Measurements from ENCODE around the gene PGAP3. TPM values are rescaled to one million over a fixed set of nuclear protein-coding genes. Genes with fewer than 3 reads are reported as not detected.
"Not testable (repeated sequence)": the region's sequence is repeated elsewhere in the genome, so short reads cannot be mapped to it uniquely, and the experiment has no call there.

PGAP3 gene
- total and polyA plus RNA-seq, 9 donors = 16.0 to 21.0 (median 18.0) TPM

DNA sequence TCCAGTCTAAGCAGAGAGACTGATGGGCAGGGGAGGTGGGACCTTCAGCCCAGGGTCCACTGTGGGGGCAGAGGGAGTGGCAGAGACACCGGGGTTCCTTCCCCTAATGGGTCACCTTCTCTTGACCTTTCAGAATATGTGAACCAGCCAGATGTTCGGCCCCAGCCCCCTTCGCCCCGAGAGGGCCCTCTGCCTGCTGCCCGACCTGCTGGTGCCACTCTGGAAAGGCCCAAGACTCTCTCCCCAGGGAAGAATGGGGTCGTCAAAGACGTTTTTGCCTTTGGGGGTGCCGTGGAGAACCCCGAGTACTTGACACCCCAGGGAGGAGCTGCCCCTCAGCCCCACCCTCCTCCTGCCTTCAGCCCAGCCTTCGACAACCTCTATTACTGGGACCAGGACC lies 39.7 kb upstream of the PGAP3 start:
- WGBS (ENCODE audit: insufficient coverage) = 73% methylated on average over 8 of the region's 10 CpGs

DNA sequence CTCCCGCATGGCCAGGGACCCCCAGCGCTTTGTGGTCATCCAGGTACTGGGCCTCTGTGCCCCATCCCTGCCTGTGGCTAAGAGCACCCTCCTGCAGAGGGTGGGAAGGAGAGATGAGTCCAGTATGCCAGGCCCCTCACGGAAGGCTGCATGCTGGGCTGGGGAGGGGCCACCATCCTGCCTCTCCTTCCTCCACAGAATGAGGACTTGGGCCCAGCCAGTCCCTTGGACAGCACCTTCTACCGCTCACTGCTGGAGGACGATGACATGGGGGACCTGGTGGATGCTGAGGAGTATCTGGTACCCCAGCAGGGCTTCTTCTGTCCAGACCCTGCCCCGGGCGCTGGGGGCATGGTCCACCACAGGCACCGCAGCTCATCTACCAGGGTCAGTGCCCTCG lies 38.8 kb upstream of the PGAP3 start:
- no peak for DNase-seq
- Histone ChIP-seq H3K36me3 (ENCODE audit: control insufficient read depth, insufficient read depth, low read length) (peaks cover 64% of the 10 kb centered on the region), H3K4me3 (ENCODE audit: low read length) (no peak overlapping the region), H3K4me1 (ENCODE audit: control insufficient read depth, insufficient read depth, low read length) (peaks cover 11% of the 10 kb centered on the region), H3K27me3 (ENCODE audit: control insufficient read depth, insufficient read depth, low read length) (no peaks in the 10 kb centered on the region), H3K9me3 (replicated peaks; ENCODE audit: control insufficient read depth, low read depth, low read length) (no peaks in the 10 kb centered on the region), H3K27ac (ENCODE audit: low read length) (no peak overlapping the region)
- WGBS (ENCODE audit: insufficient coverage) = 94% methylated on average over 8 of the region's 9 CpGs

More for the DNA sequence above, 39.7 kb upstream of the PGAP3 start:
- H3K36me3 ChIP-seq (ENCODE audit: control insufficient read depth, insufficient read depth, low read length) = peaks cover 57% of the 10 kb centered on the region
- no peaks in the 10 kb centered on the region for H3K27me3 ChIP-seq (ENCODE audit: control insufficient read depth, insufficient read depth, low read length)
- peaks cover 11% of the 10 kb centered on the region for H3K4me1 ChIP-seq (ENCODE audit: control insufficient read depth, insufficient read depth, low read length)
- no peak overlapping the region for H3K27ac ChIP-seq (ENCODE audit: low read length)
- H3K4me3 ChIP-seq (ENCODE audit: low read length) = no peak overlapping the region
- no peak for DNase-seq
- H3K9me3 ChIP-seq (replicated peaks; ENCODE audit: control insufficient read depth, low read depth, low read length) = no peaks in the 10 kb centered on the region

DNA sequence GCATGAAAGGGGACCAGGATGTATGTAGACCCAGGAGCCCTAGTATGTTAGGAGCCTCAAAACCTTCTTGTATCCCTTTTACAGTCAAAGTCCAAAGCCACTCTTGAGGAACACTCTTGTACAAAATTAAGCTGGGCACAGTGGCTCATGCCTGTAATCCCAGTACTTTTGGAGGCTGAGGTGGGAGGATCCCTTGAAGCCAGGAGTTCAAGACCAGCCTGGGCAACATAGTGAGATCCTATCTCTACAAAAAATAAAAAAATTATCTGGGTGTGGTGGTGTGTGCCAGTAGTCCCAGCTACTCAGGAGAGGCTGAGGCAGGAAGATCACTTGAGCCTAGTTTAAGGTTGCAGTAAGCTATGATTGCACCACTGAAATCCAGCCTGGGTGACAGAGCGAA lies 38.1 kb upstream of the PGAP3 start:
- Histone ChIP-seq H3K36me3 (ENCODE audit: control insufficient read depth, insufficient read depth, low read length) (peaks cover 65% of the 10 kb centered on the region), H3K4me1 (ENCODE audit: control insufficient read depth, insufficient read depth, low read length) (peaks cover 11% of the 10 kb centered on the region)
- H3K9me3 ChIP-seq (replicated peaks; ENCODE audit: control insufficient read depth, low read depth, low read length); H3K27me3 ChIP-seq (ENCODE audit: control insufficient read depth, insufficient read depth, low read length); H3K4me3 ChIP-seq (ENCODE audit: low read length); H3K27ac ChIP-seq (ENCODE audit: low read length); DNase-seq: not testable (repeated sequence)
- WGBS (ENCODE audit: insufficient coverage) = no CpG with 5 or more reads among the region's 1 CpG

DNA sequence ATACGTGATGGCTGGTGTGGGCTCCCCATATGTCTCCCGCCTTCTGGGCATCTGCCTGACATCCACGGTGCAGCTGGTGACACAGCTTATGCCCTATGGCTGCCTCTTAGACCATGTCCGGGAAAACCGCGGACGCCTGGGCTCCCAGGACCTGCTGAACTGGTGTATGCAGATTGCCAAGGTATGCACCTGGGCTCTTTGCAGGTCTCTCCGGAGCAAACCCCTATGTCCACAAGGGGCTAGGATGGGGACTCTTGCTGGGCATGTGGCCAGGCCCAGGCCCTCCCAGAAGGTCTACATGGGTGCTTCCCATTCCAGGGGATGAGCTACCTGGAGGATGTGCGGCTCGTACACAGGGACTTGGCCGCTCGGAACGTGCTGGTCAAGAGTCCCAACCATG lies 36.9 kb upstream of the PGAP3 start:
- Histone ChIP-seq H3K27ac (ENCODE audit: low read length) (no peak overlapping the region), H3K4me3 (ENCODE audit: low read length) (no peak overlapping the region), H3K9me3 (replicated peaks; ENCODE audit: control insufficient read depth, low read depth, low read length) (no peaks in the 10 kb centered on the region), H3K4me1 (ENCODE audit: control insufficient read depth, insufficient read depth, low read length) (peaks cover 7% of the 10 kb centered on the region), H3K27me3 (ENCODE audit: control insufficient read depth, insufficient read depth, low read length) (no peaks in the 10 kb centered on the region), H3K36me3 (ENCODE audit: control insufficient read depth, insufficient read depth, low read length) (peaks cover 76% of the 10 kb centered on the region)
- WGBS (ENCODE audit: insufficient coverage) = 97% methylated on average over 13 of the region's 13 CpGs
- DNase-seq = no peak

DNA sequence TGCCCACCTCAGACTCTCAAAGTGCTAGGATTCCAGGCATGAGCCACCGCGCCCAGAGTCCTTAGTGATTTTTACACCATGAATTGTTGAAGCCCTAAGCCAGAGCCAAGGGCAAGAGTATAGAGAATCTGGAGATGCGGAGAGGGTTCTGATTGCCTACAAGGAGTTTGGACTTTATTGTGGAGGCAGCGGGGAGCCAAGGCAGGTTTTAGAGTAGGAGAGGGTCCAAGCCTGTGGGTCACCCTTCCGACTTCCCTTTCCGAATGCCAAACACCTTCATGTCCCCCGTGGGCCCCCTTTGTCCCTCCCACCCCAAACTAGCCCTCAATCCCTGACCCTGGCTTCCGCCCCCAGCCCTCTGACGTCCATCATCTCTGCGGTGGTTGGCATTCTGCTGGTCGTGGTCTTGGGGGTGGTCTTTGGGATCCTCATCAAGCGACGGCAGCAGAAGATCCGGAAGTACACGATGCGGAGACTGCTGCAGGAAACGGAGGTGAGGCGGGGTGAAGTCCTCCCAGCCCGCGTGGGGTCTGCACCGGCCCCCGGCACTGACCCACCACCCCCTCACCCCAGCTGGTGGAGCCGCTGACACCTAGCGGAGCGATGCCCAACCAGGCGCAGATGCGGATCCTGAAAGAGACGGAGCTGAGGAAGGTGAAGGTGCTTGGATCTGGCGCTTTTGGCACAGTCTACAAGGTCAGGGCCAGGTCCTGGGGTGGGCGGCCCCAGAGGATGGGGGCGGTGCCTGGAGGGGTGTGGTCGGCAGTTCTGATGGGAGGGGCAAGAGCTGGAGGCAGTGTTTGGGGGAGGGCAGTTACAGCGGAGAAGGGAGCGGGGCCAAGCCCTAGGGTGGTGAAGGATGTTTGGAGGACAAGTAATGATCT lies 35.4 kb upstream of the PGAP3 start:
- Histone ChIP-seq H3K4me1 (ENCODE audit: control insufficient read depth, insufficient read depth, low read length) (no peaks in the 10 kb centered on the region), H3K9me3 (replicated peaks; ENCODE audit: control insufficient read depth, low read depth, low read length) (no peaks in the 10 kb centered on the region), H3K36me3 (ENCODE audit: control insufficient read depth, insufficient read depth, low read length) (peaks cover 78% of the 10 kb centered on the region), H3K27ac (ENCODE audit: low read length) (no peak overlapping the region), H3K27me3 (ENCODE audit: control insufficient read depth, insufficient read depth, low read length) (no peaks in the 10 kb centered on the region), H3K4me3 (ENCODE audit: low read length) (no peak overlapping the region)
- DNase-seq = no peak
- WGBS (ENCODE audit: insufficient coverage) = 81% methylated on average over 21 of the region's 34 CpGs

DNA sequence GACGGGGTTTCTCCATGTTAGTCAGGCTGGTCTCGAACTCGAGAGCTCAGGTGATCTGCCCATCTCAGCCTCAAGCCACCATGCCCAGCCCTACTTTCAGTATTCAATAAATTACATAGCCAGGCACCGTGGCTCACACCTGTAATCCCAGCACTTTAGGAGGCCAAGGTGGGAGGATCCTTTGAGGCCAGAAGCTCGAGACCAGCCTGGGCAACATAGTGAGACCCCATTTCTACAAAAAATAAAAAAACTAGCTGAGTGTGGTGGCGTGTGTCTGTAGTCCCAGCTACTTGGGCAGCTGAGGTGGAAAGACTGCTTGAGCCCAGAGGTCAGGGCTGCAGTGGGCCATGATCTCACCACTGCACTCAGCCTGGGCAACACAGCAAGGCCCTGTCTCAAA lies 34.2 kb upstream of the PGAP3 start:
- Histone ChIP-seq H3K9me3 (replicated peaks; ENCODE audit: control insufficient read depth, low read depth, low read length) (no peaks in the 10 kb centered on the region), H3K27me3 (ENCODE audit: control insufficient read depth, insufficient read depth, low read length) (no peaks in the 10 kb centered on the region), H3K36me3 (ENCODE audit: control insufficient read depth, insufficient read depth, low read length) (peaks cover 70% of the 10 kb centered on the region), H3K4me1 (ENCODE audit: control insufficient read depth, insufficient read depth, low read length) (no peaks in the 10 kb centered on the region), H3K4me3 (ENCODE audit: low read length) (no peak overlapping the region), H3K27ac (ENCODE audit: low read length) (no peak overlapping the region)
- no CpG with 5 or more reads among the region's 6 CpGs for WGBS (ENCODE audit: insufficient coverage)
- DNase-seq = no peak

DNA sequence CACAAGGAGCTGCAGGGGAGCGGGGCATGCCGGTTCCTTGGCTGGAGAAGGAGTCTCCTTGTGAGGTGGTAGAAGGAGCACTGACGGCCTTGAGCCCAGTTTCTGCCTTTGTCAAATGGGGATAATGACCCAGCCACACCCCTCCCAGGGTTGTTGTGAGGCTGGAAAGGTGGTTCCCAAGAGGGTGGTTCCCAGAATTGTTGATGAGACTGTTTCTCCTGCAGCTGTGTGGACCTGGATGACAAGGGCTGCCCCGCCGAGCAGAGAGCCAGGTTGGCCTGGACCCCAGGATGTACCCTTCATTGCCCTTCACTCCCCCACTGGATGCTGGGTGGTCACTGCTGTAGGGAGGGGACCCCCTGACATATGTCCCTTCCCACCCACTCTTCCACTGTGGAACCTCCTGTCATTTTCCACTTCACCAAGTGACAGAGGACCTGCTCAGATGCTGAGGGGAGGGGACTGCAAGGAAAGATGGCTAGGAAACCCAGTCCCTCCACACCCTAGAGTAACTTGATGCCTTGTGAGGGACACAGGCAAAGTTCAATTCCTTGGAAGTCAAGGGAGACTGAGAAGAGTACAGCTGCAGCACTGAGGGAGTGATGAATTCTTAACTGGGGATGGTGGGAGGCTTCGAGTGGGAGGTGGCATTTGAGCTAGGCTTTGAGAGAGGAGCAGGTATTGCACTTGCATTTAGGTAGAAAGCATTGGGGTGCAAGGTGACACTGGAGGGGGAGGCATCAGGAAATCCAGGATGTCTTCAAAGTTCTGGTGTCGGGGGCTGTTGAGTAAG lies 31.9 kb upstream of the PGAP3 start:
- H3K4me1 ChIP-seq (ENCODE audit: control insufficient read depth, insufficient read depth, low read length) = peaks cover 5% of the 10 kb centered on the region
- no peak for DNase-seq
- H3K27me3 ChIP-seq (ENCODE audit: control insufficient read depth, insufficient read depth, low read length) = no peaks in the 10 kb centered on the region
- WGBS (ENCODE audit: insufficient coverage) = 95% methylated on average over 2 of the region's 7 CpGs
- no peak overlapping the region for H3K4me3 ChIP-seq (ENCODE audit: low read length)
- H3K36me3 ChIP-seq (ENCODE audit: control insufficient read depth, insufficient read depth, low read length) = peaks cover 72% of the 10 kb centered on the region
- no peaks in the 10 kb centered on the region for H3K9me3 ChIP-seq (replicated peaks; ENCODE audit: control insufficient read depth, low read depth, low read length)
- no peak overlapping the region for H3K27ac ChIP-seq (ENCODE audit: low read length)

DNA sequence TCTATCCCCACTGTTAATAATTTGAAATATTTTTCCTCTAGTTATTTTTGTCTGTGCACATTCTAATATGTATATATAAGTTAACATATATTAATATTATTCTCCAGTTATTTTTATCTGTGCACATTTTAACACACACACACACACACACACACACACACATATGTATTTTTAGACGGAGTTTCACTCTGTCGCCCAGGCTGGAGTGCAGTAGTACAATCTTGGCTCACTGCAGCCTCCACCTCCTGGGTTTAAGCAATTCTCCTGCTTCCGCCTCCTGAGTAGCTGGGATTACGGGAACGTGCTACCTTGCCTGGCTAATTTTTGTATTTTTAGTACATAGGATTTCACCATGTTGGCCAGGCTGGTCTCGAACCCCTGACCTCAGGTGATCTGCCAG lies 29.8 kb upstream of the PGAP3 start:
- no peak overlapping the region for H3K27ac ChIP-seq (ENCODE audit: low read length)
- DNase-seq = no peak
- H3K27me3 ChIP-seq (ENCODE audit: control insufficient read depth, insufficient read depth, low read length) = no peaks in the 10 kb centered on the region
- H3K36me3 ChIP-seq (ENCODE audit: control insufficient read depth, insufficient read depth, low read length) = peaks cover 68% of the 10 kb centered on the region
- no peaks in the 10 kb centered on the region for H3K9me3 ChIP-seq (replicated peaks; ENCODE audit: control insufficient read depth, low read depth, low read length)
- 100% methylated on average over 1 of the region's 6 CpGs for WGBS (ENCODE audit: insufficient coverage)
- H3K4me3 ChIP-seq (ENCODE audit: low read length) = no peak overlapping the region
- peaks cover 5% of the 10 kb centered on the region for H3K4me1 ChIP-seq (ENCODE audit: control insufficient read depth, insufficient read depth, low read length)

DNA sequence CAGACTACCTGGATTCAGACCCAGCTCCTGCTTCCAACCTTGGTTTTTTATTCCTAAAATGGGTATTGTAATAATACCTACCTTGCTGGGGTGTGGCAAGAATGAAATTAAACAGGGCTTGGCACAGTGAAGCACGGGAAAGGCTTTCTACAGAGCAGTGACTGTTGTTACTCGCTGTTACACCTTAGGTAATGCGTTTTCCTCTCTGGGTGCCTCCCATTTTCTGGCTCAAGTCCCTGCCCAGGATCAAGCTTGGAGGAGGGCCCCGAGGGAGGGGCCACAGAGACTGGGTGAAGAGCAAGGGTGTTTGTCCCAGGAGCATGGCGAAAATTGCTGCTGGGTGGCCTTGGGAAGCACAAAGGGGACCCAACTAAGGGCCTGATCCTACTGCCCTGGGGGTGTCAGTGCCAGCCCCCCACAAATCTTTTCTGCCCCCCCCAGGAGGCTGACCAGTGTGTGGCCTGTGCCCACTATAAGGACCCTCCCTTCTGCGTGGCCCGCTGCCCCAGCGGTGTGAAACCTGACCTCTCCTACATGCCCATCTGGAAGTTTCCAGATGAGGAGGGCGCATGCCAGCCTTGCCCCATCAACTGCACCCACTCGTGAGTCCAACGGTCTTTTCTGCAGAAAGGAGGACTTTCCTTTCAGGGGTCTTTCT lies 29.2 kb upstream of the PGAP3 start:
- peaks cover 69% of the 10 kb centered on the region for H3K36me3 ChIP-seq (ENCODE audit: control insufficient read depth, insufficient read depth, low read length)

More for the DNA sequence above, 29.2 kb upstream of the PGAP3 start:
- H3K4me1 ChIP-seq (ENCODE audit: control insufficient read depth, insufficient read depth, low read length) = peaks cover 5% of the 10 kb centered on the region
- no peak for DNase-seq
- peak overlapping the region; percentile 13 for H3K27ac ChIP-seq (ENCODE audit: low read length)
- H3K27me3 ChIP-seq (ENCODE audit: control insufficient read depth, insufficient read depth, low read length) = no peaks in the 10 kb centered on the region
- H3K4me3 ChIP-seq (ENCODE audit: low read length) = no peak overlapping the region
- WGBS (ENCODE audit: insufficient coverage) = 78% methylated on average over 7 of the region's 11 CpGs
- H3K9me3 ChIP-seq (replicated peaks; ENCODE audit: control insufficient read depth, low read depth, low read length) = no peaks in the 10 kb centered on the region

Measured in muscle of leg (tissue), 11 donors.